ENCODE data around the gene NOXO1.

Gene NOXO1

GRCh38 chr16:1997494-1998359 lies 16.5 kb upstream of the NOXO1 start:
- no peak for DNase-seq (ENCODE audit: low read depth)

DNA sequence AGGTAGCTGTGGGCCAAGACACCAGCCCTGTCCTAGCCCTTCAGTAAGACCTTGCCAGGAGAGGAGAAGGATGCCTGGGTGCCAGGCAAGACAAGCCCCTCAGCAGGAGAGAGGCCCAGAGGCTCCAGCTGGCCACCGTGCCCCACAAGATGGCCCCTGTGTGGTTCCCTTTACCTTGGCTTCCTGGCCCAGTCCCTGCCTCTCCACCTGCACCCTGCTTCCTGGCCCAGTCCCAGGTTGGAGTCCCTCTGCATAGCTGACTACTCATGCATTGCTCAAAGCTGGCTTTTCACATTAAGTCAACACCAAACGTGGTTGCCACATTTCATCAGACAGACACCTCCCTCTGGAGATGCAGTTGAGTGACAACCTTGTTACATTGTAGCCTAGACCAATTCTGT lies 12.5 kb upstream of the NOXO1 start:
- DNase-seq (ENCODE audit: low read depth): no peak

GRCh38 chr16:1992704-1993317 lies 11.5 kb upstream of the NOXO1 start:
- no peak for DNase-seq (ENCODE audit: low read depth)

- DNase-seq (ENCODE audit: low read depth): peak; percentile 69
These were observed 10.9 kb upstream of the NOXO1 start for GRCh38 chr16:1991948-1992703.

GRCh38 chr16:1991588-1991947 lies 10.3 kb upstream of the NOXO1 start:
- no peak for DNase-seq (ENCODE audit: low read depth)

- no peak for DNase-seq (ENCODE audit: low read depth)
These were observed 9.9 kb upstream of the NOXO1 start for GRCh38 chr16:1991135-1991551.

GRCh38 chr16:1990351-1991134 lies 9.3 kb upstream of the NOXO1 start:
- DNase-seq (ENCODE audit: low read depth): no peak

- DNase-seq (ENCODE audit: low read depth): no peak
These were observed 8.8 kb upstream of the NOXO1 start for GRCh38 chr16:1990101-1990350.

- DNase-seq (ENCODE audit: low read depth): no peak
These were observed 8.2 kb upstream of the NOXO1 start, which contains the start of gene SYNGR3 for GRCh38 chr16:1989209-1990100. TSS of gene SYNGR3 (plus strand) at chr16:1989970. CDS start at chr16:1990103, 133 bp downstream.

DNA sequence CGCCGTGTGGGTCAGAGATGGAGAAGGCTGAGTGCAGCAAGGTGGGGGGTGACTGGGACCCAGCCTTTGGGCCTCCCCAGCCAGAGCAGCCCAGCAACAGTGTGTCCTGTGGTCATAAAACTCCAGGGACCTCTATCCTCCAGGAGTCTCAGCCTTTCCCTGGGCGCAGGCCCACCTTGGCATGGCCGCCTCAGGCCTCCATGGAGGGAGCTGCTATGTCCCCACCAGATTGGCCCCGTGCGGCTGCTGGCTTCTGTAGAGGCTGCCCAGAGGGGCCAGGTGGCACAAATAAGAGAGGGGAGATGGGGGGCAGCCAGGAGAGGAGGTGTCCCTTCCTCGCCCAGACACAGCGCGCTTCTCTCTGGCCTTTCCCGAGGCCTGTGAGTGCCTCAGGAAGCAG lies 5.9 kb upstream of the NOXO1 start:
- DNase-seq (ENCODE audit: low read depth): no peak

GRCh38 chr16:1985466-1986150 lies 4.3 kb upstream of the NOXO1 start:
- DNase-seq (ENCODE audit: low read depth): no peak

- DNase-seq (ENCODE audit: low read depth): no peak
These were observed 3.3 kb upstream of the NOXO1 start for GRCh38 chr16:1984347-1985225.

GRCh38 chr16:1983544-1984346 lies 2.5 kb upstream of the NOXO1 start, which contains the start of gene GFER:
TSS of gene GFER (plus strand) at chr16:1984193. CDS start at chr16:1984219, 26 bp downstream.
- DNase-seq (ENCODE audit: low read depth): peak; percentile 84

- DNase-seq (ENCODE audit: low read depth): no peak
These were observed 1.8 kb upstream of the NOXO1 start for GRCh38 chr16:1982991-1983543.

DNA sequence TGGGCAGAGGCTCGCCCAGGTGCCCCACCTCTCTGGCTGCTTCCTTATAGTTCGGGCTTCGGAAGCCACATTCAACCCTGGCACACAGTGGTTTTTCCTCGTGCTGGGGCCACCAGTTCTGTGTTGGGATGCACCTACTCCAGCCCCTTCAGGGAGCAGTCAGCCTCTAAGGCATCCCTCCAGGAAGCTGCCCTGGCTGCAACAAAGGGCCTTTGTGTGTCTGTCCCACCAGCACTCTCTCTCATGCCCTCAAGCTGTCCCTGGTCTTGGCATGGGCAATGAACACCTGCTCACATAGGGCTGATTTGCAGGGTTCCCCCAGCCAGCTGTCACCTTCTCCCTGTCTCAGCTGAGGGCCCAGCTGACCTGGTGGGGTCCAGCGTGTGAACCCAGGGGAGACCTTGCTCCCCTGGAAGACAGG lies 754 bp upstream of the NOXO1 start:
- DNase-seq (ENCODE audit: low read depth): no peak

- DNase-seq (ENCODE audit: low read depth): no peak
These were observed 540 bp downstream of the NOXO1 start for GRCh38 chr16:1980770-1981087.

- DNase-seq (ENCODE audit: low read depth): no peak
These were observed 1.1 kb downstream of the NOXO1 start for GRCh38 chr16:1980030-1980769.

Data from stromal cell of bone marrow (primary cell).